HG02763 (cell line): Measurements from ENCODE around the gene SMIM3.

Experiments used
- ATAC-seq: cut with Tn5 transposase; IDR thresholded peaks from one replicate; pipeline ENCODE4 v1.9.1; 2021; ENCODE audit warnings: mild to moderate bottlenecking, moderate library complexity; ENCODE audit not compliant: unreplicated experiment

SMIM3 gene

GRCh38 chr5:150765011-150765798 lies 13.4 kb upstream of the SMIM3 start:
- ATAC-seq: no peak

DNA sequence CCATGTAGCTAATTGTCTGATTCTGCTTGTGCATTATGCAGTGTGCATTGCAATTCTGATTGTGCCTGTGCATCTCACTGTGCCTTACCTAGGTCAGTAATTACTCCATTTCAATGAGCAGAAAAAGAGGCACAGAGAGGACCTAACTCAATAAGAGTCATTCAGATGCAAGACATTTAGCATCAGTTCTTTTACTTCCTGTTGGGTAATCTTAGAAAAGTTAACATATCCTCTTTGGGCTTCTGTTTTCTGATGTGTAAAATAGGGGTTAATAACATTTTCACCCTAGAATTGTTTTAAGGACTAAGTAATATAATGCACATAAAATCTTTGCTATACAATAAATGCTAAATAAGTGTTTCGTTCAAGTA lies 12.8 kb upstream of the SMIM3 start:
- no peak for ATAC-seq

DNA sequence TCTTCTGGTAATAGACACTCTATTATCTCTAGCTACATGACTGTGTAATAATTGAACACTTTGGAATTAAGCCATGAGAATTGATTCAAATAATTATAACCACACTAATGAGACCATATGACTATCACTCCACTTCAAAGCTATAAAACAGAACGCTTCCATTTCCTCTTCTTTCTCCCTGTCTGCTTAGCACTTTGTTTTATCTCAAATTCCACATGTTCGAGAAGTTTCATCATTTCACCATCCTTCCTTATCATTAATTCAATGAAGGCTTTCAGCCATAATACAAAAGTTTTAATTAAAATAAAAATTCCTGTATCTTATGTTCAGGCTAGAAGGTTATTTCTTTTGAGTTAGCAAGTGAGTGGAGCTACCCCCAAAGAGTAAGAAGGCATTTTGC lies 12.3 kb upstream of the SMIM3 start:
- no peak for ATAC-seq

- no peak for ATAC-seq
These were observed 7.3 kb upstream of the SMIM3 start for GRCh38 chr5:150771034-150771795.

DNA sequence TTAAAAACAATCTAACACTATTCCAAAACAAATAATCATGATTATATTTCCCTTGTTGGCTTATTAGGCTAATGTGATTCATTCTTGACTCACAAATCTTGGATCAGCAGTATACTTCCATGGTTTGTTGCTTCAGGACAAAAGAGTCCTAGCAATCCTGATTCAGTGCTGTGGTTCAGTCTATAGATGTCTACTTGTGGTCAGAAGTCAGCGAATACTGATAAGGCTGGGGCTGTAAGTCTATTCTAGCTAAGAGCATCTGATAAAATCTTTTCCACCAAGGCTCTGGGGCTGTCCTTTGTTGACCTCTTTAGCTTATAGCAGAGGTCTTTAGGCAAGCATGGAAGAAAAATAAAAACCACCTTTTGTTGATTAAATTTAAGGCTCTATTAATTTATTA lies 4.4 kb upstream of the SMIM3 start:
- no peak for ATAC-seq

- no peak for ATAC-seq
These were observed 872 bp upstream of the SMIM3 start for GRCh38 chr5:150777685-150778084.

GRCh38 chr5:150778088-150778516 lies 455 bp upstream of the SMIM3 start:
- no peak for ATAC-seq

GRCh38 chr5:150779397-150780186 lies 1.0 kb downstream of the SMIM3 start:
- no peak for ATAC-seq

DNA sequence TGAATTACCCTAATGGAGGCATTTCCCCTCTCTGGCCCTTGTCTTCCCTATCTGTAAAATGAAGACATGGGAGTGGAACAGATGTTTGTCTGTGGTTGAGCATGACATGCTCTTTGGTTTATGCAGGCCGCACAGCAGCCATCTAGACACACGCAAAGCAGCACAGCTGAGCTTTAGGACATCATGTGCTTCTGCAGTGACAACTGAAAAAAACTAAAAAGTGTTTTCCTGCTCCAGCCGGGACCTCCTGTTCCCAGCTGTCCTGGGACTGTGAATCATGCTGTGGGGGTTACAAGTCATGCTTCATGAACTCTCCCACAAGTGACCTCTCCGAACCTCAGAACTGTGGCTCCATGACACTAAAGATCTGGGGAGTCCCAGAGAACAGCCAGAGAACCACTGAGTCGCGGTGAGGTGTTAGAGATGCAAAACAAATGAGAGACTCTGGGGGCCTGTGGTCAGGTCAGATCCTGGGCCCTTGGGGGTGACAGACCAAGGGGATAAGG lies 1.7 kb downstream of the SMIM3 start:
- ATAC-seq: peak; percentile 56

GRCh38 chr5:150780816-150781221 lies 2.3 kb downstream of the SMIM3 start:
- no peak for ATAC-seq

- ATAC-seq: no peak
These were observed 3.4 kb downstream of the SMIM3 start for GRCh38 chr5:150781706-150782614.

GRCh38 chr5:150782850-150783249 lies 4.3 kb downstream of the SMIM3 start:
- ATAC-seq: no peak

GRCh38 chr5:150783422-150783928 lies 4.9 kb downstream of the SMIM3 start:
- ATAC-seq: peak; percentile 34

- no peak for ATAC-seq
These were observed 7.4 kb downstream of the SMIM3 start for GRCh38 chr5:150785950-150786349.

DNA sequence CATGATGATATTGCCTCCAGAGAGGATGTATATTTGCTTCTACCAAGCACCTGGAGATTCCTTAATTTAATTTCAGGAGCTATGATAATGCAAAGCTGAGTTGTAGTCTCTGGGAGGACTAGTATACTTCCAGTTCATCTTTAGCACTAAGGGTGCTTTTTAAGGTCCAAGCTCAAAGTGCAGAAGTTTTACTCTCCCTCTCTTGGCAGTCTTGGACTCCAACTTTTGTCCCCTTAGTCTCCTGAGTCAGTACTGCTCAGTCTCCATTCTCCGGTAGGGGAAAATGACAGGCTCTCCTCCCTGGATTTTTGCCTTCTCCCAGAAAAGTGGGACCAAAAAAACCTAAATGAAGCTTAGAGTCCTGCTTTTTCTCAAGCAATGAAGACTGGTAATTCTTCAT lies 8.3 kb downstream of the SMIM3 start:
- ATAC-seq: no peak

DNA sequence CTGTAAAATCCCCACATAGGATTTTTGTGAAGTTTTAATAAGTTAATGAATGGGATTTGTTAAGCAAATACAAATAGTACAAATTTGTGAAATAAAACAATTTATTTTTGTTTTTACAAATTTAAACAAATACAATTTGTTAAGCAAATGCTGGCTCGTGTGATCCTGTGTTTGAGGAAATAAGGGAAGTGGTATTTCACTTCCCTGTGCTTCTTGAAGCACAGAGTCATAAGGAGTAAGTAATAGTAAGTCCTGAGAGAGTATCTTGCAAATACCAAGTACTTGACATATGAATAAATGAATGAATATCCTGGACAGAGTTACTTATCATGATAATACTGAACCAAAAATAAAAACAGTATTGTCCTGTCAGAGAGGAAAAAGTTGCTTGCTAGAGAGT lies 9.1 kb downstream of the SMIM3 start:
- ATAC-seq: no peak

DNA sequence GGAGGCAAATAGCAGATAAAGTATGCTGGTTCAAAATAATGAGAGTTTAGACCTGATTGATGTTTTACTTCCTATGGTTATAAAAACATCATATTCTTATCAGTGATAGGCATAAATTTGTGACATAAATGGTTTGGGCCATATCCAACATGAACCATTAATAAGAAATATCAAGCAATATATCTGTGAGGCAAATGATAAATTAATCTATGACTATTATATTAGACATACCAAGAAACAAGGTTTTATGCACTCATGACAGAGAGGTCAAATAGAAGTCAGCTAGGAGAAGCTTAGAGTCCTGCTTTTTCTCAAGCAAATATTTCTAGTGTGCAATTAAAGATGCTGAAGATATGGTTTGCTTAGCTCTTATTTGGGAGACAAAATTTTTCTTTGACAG lies 10.4 kb downstream of the SMIM3 start:
- no peak for ATAC-seq

- no peak for ATAC-seq
These were observed 10.9 kb downstream of the SMIM3 start for GRCh38 chr5:150789450-150789849.

- peak; percentile 92 for ATAC-seq
These were observed 11.5 kb downstream of the SMIM3 start for GRCh38 chr5:150789943-150790611.

DNA sequence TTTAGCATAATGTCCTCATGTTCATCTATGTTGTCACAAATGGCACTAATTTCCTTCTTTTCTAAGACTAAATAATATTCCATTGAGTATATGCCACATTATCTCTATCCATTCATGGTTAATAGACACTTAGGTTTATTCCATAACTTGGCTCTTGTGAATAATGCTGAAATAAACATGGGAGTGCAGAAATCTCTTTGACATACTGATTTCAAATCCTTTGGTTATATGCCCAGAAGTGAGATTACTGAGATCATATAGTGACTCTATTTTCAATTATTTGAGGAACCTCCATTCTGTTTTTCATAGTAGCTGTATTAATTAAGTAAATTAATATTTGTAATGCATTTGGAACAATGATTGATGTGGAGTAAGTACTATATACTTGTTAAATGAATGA lies 13.0 kb downstream of the SMIM3 start:
- no peak for ATAC-seq
